ENCODE data around the gene MYEF2.

DNA sequence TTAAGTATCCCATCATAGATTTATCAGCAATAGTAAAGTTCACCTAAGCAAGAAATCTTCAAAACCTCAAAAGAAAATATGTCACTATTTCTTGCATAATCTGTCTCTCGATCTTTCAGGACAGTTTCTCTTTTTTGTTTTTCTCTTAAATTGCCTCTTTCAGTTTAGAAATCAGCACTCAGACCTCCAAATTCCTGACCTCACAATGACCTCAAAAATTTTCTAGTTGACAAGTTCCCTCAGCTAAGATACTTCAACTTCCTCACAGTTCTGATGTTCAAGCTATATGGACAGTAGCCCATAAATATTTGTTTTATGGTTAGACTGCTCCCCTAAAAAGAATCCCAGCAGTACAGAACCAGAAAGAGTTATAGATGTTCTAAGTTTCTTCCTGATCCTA, 33.2 kb downstream of the MYEF2 start:
- TF ChIP-seq, protein P1, sequence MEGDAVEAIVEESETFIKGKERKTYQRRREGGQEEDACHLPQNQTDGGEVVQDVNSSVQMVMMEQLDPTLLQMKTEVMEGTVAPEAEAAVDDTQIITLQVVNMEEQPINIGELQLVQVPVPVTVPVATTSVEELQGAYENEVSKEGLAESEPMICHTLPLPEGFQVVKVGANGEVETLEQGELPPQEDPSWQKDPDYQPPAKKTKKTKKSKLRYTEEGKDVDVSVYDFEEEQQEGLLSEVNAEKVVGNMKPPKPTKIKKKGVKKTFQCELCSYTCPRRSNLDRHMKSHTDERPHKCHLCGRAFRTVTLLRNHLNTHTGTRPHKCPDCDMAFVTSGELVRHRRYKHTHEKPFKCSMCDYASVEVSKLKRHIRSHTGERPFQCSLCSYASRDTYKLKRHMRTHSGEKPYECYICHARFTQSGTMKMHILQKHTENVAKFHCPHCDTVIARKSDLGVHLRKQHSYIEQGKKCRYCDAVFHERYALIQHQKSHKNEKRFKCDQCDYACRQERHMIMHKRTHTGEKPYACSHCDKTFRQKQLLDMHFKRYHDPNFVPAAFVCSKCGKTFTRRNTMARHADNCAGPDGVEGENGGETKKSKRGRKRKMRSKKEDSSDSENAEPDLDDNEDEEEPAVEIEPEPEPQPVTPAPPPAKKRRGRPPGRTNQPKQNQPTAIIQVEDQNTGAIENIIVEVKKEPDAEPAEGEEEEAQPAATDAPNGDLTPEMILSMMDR (IDR thresholded peaks at IDR 0.05) = no peak
- TF ChIP-seq POLR2A (IDR thresholded peaks at IDR 0.05) = no peak
